ENCODE measurements around the gene STAMBPL1.

DNA sequence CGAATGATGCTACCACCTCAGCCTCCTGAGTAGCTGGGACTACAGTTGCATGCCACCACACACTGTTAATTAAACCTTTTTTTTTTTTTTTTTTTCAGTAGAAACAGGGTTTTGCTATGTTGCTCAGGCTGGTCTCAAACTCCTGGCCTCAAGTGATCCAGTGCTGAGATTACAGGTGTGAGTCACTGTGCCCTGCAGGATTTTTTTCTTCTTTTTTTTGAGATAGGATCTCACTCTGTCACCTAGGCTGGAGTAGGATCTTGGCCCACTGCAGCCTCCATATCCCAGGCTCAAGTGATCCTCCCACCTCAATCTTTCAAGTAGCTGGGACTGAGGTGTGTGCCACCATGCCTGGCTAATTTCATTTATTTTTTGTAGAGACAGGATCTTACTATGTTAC, 66.2 kb downstream of the STAMBPL1 start:
- no peak for TF ChIP-seq POLR2A (IDR thresholded peaks at IDR 0.05)
- TF ChIP-seq, protein P1, sequence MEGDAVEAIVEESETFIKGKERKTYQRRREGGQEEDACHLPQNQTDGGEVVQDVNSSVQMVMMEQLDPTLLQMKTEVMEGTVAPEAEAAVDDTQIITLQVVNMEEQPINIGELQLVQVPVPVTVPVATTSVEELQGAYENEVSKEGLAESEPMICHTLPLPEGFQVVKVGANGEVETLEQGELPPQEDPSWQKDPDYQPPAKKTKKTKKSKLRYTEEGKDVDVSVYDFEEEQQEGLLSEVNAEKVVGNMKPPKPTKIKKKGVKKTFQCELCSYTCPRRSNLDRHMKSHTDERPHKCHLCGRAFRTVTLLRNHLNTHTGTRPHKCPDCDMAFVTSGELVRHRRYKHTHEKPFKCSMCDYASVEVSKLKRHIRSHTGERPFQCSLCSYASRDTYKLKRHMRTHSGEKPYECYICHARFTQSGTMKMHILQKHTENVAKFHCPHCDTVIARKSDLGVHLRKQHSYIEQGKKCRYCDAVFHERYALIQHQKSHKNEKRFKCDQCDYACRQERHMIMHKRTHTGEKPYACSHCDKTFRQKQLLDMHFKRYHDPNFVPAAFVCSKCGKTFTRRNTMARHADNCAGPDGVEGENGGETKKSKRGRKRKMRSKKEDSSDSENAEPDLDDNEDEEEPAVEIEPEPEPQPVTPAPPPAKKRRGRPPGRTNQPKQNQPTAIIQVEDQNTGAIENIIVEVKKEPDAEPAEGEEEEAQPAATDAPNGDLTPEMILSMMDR (IDR thresholded peaks at IDR 0.05), result no peak

Measured in heart left ventricle (tissue), 13 donors.